Pancreas (tissue), 10 donors: ENCODE measurements around the gene SLC38A7. TPM values are rescaled to one million over a fixed set of nuclear protein-coding genes. Genes with fewer than 3 reads are reported as not detected.

ENCODE experiments used
- ATAC-seq, 4 donors: fragments of 200-7000 bp; cut with Tn5 transposase; one replicate each; pipeline versions ENCODE4 v1.8.0 to v1.9.1; 2020; ENCODE audit warnings: mild to moderate bottlenecking in 4 of 4, moderate library complexity in 4 of 4
- DNase-seq, 6 donors: peaks; one replicate each; pipeline ENCODE4 v3.0.0-alpha.2; 2020
- FAIRE-seq: peaks from 2 replicates; lab custom pipeline; 2012; peaks lifted over from hg19 to GRCh38; lab: Jason Lieb, UNC
- H3K27ac ChIP-seq, 4 donors: fragments of 200-600 bp; sonication (generic); 1 replicate in 3 of 4; 2 replicates in 1 of 4; pipeline versions ENCODE4 v1.5.0 to v1.8.0; 2020
- H3K27me3 ChIP-seq, 4 donors: fragments of 200-600 bp; one replicate each; pipeline ENCODE4 v1.8.0; 2021
- H3K36me3 ChIP-seq, 3 donors: fragments of 200-600 bp; sonication (generic) in 1 of 3; one replicate each; pipeline versions ENCODE4 v1.5.0 to v1.8.0; 2020 to 2021
- H3K4me1 ChIP-seq, 3 donors: fragments of 200-600 bp; one replicate each; pipeline ENCODE4 v1.8.0; 2021
- H3K4me3 ChIP-seq, 4 donors: fragments of 200-600 bp; sonication (generic) in 2 of 4; one replicate each; pipeline versions ENCODE4 v1.5.0 to v1.8.0; 2020 to 2021
- H3K9me3 ChIP-seq, 4 donors: fragments of 200-600 bp; one replicate each; pipeline ENCODE4 v1.8.0; 2021
- WGBS, 2 donors: extraction: QIAGEN DNeasy Blood & Tissue Kit; methylation state at CpG; one replicate each; pipeline ENCODE4 v1.1.7; 2013; 5-methylcytosine and 5-hydroxymethylcytosine counted together
- intact Hi-C, 3 donors: fragments of 100-400 bp; cut with DNase I; formaldehyde crosslinking; loops; one replicate each; pipeline versions ENCODE4 v1.11.1 to v1.14.2; 2022
- polyA plus RNA-seq, 2 donors: library from polyadenylated mRNA; stranded (reverse); fragments of 200-250 nt; gene quantifications; one replicate each; pipeline ENCODE4 v1.2.3, GENCODE V29; 2013
- total RNA-seq, 6 donors: library from RNA; stranded (reverse); fragmentation: NEBNext Ultra II Directional in 4 of 6; extraction: Animal tissue kit (Norgen Biotek cat#: 25700) in 4 of 6; gene quantifications; one replicate each; pipeline versions ENCODE4 v1.2.1 to v1.2.4, GENCODE V29; 2021 to 2023
- TF ChIP-seq, protein P1 (sequence below), 4 donors: fragments of 200-600 bp; sonication (generic) in 3 of 4; IDR thresholded peaks; one replicate each; pipeline versions ENCODE4 v1.5.0 to v1.8.0; 2021; ENCODE audit warnings: antibody characterized with exemption in 4 of 4
- donor health status: healthy with polysubstance abuse.
- donor health status: DM: no; HTN: no; CAD: no; lungs with moderate emphysema.
- donor health status: DM: no; HTN: no; CAD: no.
- donor health status: control.
- donor health status: control.
- donor health status: Bipolar disorder and iron deficiency.
- donor health status: DM: yes; HTN: yes; CAD: no.
- donor health status: DM: no; HTN: no; CAD: no.
- donor health status: DM: no; HTN: no; CAD: no.
- donor health status: DM: yes; HTN: yes; CAD: no.

The SLC38A7 gene
- total and polyA plus RNA-seq, 8 donors: 3.0 to 11.3 (median 5.8) TPM

DNA sequence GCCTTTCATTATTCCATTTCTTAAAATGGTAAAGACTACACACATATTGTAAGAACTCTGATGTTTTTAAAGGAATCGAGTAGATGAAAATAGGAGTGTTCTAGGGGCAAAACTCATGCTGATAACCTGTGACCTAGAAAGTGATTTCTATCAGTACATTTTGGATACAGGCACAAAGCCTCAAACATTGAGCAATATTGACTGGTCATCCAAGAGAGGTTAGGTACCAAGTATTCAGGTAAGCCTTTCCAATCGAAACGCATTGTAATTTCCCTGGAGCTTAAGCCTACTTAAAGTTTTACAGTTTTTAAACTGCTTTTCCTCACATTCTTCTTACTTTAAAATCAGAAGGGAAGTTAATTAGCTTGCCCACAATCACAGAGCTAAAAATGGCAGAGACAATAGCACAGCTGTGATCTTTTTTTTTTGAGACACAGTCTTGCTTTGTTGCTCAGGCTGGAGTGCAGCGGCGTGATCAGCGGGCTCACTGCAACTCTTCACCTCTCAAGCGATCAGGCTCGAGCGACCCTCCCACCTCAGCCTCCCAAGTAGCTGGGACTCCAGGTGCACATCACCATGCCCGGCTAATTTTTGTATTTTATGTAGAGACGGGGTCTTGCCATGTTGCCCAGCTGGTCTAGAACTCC, 46.3 kb upstream of the SLC38A7 start:
- no peak overlapping the region for H3K4me3 ChIP-seq
- peaks cover 5 to 15% (median 10%) of the 10 kb centered on the region in 3 donors for H3K4me1 ChIP-seq
- TF ChIP-seq, protein P1, sequence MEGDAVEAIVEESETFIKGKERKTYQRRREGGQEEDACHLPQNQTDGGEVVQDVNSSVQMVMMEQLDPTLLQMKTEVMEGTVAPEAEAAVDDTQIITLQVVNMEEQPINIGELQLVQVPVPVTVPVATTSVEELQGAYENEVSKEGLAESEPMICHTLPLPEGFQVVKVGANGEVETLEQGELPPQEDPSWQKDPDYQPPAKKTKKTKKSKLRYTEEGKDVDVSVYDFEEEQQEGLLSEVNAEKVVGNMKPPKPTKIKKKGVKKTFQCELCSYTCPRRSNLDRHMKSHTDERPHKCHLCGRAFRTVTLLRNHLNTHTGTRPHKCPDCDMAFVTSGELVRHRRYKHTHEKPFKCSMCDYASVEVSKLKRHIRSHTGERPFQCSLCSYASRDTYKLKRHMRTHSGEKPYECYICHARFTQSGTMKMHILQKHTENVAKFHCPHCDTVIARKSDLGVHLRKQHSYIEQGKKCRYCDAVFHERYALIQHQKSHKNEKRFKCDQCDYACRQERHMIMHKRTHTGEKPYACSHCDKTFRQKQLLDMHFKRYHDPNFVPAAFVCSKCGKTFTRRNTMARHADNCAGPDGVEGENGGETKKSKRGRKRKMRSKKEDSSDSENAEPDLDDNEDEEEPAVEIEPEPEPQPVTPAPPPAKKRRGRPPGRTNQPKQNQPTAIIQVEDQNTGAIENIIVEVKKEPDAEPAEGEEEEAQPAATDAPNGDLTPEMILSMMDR (IDR thresholded peaks at IDR 0.05): no peak
- no peaks in the 10 kb centered on the region for H3K27me3 ChIP-seq
- intact Hi-C loops: no loop called here
- WGBS, 2 donors: 93 to 96% methylated on average over 11 of the region's 11 CpGs
- no peak for ATAC-seq
- no peak for FAIRE-seq
- no peak for DNase-seq
- H3K36me3 ChIP-seq: no peaks in the 10 kb centered on the region
- H3K27ac ChIP-seq: no peak overlapping the region
- no peaks in the 10 kb centered on the region for H3K9me3 ChIP-seq

DNA sequence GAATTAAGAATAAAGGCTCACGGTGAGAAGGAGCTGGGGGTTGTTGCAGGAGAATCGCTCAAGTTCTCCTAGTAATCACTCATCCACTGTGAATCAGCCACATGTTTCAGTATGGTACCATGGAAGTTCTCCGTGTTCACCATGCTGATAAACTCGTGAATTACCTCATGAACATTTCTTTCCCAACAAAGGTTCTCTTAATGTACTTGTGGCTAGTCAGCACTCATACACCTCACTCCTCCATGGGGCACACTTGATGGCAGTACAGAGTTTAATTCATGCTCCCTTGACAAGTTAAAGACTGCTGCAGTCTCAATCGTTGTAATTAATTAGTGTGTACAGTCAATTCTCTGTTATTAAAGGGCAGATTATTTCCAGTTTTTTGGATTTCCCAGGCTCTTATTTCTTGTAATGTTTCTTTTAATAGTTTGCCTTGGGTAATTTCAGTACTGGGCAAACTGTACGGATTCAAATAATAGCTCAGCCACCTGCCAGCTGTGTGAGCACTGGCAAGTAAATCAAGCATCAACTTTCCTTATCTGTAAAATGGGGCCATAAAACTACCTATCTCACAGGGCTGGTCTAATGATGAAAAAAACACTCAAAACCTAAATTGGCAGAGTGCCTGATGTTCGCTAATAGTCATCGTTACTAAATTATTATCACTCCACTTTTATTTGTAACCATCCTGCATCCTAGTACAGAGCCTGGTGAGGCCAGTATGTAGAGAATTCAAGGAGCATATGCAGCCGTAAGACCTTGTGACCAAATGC, 43.4 kb upstream of the SLC38A7 start:
- 81 to 82% methylated on average over 9 of the region's 9 CpGs for WGBS, 2 donors
- FAIRE-seq (no peak), ATAC-seq (no peak), DNase-seq (no peak)
- no peaks in the 10 kb centered on the region for H3K9me3 ChIP-seq
- intact Hi-C loops: no loop called here
- no peak overlapping the region for H3K4me3 ChIP-seq
- TF ChIP-seq, protein P1 (IDR thresholded peaks at IDR 0.05): no peak
- H3K27ac ChIP-seq: no peak overlapping the region
- H3K4me1 ChIP-seq: peaks cover 5 to 13% (median 10%) of the 10 kb centered on the region in 3 donors
- H3K27me3 ChIP-seq: no peaks in the 10 kb centered on the region
- H3K36me3 ChIP-seq: no peaks in the 10 kb centered on the region

DNA sequence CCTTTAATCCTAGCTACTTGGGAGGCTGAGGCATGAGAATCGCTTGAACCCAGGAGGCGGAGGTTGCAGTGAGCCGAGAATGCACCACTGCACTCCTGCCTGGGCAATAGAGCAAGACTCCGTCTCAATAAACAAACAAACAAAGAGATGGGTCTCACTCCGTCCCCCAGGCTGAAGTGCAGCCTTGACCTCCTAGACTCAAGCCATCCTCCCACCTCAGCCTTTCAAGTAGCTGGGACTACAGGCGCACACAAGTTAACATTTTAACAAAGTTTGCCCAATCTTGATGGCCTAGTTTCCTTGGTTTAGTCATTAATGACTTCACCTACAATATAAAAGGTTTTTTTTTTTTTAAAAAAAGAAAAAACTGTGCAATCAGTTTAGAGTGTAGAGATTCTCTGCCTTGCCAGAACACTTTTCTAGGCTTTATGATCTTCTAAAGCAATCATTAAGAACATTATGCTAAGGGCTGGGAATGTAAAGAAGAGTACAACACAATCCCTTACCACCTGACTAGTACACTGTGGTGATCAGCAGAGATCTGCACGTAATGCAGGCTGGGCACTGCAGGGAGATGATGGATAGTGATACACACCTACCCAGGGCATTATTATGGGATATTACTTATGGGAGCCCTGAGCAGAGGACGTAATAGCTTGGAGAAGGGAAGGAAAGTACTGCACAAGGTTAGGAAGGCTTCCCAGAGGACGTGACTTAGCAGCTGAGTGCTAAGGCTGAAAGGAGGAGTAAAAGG, 42.6 kb upstream of the SLC38A7 start:
- H3K27me3 ChIP-seq: no peaks in the 10 kb centered on the region

DNA sequence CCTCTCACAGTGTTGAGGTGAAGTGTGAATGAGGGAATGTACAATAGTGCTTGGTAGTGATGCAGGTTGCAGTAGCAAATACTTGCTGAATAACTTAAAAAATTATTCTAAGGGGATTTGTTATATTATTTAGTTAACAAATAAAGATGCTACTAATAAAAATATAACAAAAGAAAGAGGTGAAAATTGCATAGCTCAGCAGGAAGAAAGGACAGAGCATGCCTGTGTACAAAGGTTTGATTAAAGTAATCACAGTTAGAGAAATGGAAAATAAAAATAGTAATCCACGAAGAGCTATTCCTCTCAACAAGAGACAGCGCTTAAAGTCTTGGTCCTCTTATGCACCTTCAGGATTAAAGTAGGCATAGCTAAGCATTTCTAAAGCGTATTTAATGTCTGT, 38.5 kb upstream of the SLC38A7 start:
- peaks cover 0 to 5% (median 0%) of the 10 kb centered on the region in 3 donors for H3K4me1 ChIP-seq
- 25 to 56% methylated on average over 3 of the region's 3 CpGs for WGBS, 2 donors
- no peak overlapping the region for H3K4me3 ChIP-seq
- FAIRE-seq (no peak), ATAC-seq (no peak), DNase-seq (no peak)
- intact Hi-C loops: no loop called here
- H3K27ac ChIP-seq: no peak overlapping the region
- H3K36me3 ChIP-seq: peaks cover 2 to 33% (median 12%) of the 10 kb centered on the region in 3 donors
- TF ChIP-seq, protein P1 (IDR thresholded peaks at IDR 0.05): no peak
- no peaks in the 10 kb centered on the region for H3K9me3 ChIP-seq
- H3K27me3 ChIP-seq: no peaks in the 10 kb centered on the region

More for the DNA sequence above, 42.6 kb upstream of the SLC38A7 start:
- no peak for ATAC-seq
- no peak for DNase-seq
- Histone ChIP-seq H3K27ac (no peak overlapping the region), H3K36me3 (no peaks in the 10 kb centered on the region), H3K9me3 (no peaks in the 10 kb centered on the region), H3K4me1 (peaks cover 0 to 6% (median 4%) of the 10 kb centered on the region in 3 donors), H3K4me3 (no peak overlapping the region)
- WGBS, 2 donors: 73 to 77% methylated on average over 9 of the region's 9 CpGs
- TF ChIP-seq, protein P1 (IDR thresholded peaks at IDR 0.05): no peak
- no peak for FAIRE-seq
- intact Hi-C loops: no loop called here
